PFSK-1 (cell line): ENCODE data around the gene C1orf232.

Experiments used
- FOXP2 ChIP-seq: optimal IDR thresholded peaks from 2 replicates; pipeline ENCODE3; 2011; ENCODE audit warnings: borderline replicate concordance, control low read depth, inconsistent platforms; ENCODE audit not compliant: insufficient read depth; ENCODE audit errors: extremely low read length, extremely low read depth
- POLR2AphosphoS5 ChIP-seq: IDR thresholded peaks from 2 replicates; pipeline ENCODE4 v1.6.1; 2012; ENCODE audit warnings: low read depth, mild to moderate bottlenecking, control low read depth, low read length, moderate library complexity
- SIN3A ChIP-seq: IDR thresholded peaks from 2 replicates; pipeline ENCODE4 v1.6.1; 2012; ENCODE audit warnings: mild to moderate bottlenecking, low read length, moderate library complexity, borderline replicate concordance; ENCODE audit not compliant: insufficient read depth
- TAF1 ChIP-seq: IDR thresholded peaks from 2 replicates; pipeline ENCODE4 v1.6.1; 2012; ENCODE audit warnings: low read length, control low read depth, borderline replicate concordance; ENCODE audit not compliant: insufficient read depth
- TF ChIP-seq, protein P1 (sequence below), 2 experiments: IDR thresholded peaks; 2 replicates each; pipeline versions ENCODE4 v1.6.1 to v1.8.0; 2011 to 2012; ENCODE audit warnings: low read depth in 2 of 2, low read length in 2 of 2, control low read depth in 1 of 2, inconsistent platforms in 1 of 2, mild to moderate bottlenecking in 1 of 2, moderate library complexity in 1 of 2; ENCODE audit not compliant: insufficient read depth in 1 of 2

C1orf232 gene

DNA sequence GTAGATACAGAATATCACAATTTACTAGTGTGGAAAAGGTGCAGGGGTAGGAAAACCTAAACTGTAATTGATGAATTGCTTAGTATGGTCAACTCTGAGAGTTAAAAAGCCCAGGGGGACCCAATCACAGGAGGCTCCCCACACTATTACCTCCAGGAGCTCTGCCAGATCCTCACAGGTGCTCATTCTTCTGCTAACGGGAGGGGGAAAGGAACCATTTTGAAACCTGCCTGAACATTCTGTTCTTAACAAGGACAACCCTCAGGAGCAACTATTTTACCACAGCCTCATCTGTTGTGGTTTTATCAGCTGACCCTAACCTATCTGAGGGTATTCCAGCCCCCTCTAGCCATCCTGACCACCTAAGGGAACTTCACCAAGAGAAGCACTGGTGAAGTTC, 38.1 kb downstream of the C1orf232 start:
- TF ChIP-seq SIN3A (no peak), FOXP2 (no peak), POLR2AphosphoS5 (no peak), TAF1 (no peak)
- TF ChIP-seq, protein P1, sequence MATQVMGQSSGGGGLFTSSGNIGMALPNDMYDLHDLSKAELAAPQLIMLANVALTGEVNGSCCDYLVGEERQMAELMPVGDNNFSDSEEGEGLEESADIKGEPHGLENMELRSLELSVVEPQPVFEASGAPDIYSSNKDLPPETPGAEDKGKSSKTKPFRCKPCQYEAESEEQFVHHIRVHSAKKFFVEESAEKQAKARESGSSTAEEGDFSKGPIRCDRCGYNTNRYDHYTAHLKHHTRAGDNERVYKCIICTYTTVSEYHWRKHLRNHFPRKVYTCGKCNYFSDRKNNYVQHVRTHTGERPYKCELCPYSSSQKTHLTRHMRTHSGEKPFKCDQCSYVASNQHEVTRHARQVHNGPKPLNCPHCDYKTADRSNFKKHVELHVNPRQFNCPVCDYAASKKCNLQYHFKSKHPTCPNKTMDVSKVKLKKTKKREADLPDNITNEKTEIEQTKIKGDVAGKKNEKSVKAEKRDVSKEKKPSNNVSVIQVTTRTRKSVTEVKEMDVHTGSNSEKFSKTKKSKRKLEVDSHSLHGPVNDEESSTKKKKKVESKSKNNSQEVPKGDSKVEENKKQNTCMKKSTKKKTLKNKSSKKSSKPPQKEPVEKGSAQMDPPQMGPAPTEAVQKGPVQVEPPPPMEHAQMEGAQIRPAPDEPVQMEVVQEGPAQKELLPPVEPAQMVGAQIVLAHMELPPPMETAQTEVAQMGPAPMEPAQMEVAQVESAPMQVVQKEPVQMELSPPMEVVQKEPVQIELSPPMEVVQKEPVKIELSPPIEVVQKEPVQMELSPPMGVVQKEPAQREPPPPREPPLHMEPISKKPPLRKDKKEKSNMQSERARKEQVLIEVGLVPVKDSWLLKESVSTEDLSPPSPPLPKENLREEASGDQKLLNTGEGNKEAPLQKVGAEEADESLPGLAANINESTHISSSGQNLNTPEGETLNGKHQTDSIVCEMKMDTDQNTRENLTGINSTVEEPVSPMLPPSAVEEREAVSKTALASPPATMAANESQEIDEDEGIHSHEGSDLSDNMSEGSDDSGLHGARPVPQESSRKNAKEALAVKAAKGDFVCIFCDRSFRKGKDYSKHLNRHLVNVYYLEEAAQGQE (IDR thresholded peaks at IDR 0.05; ENCODE audit: insufficient read depth in 1 of 2, low read depth in 2 of 2, low read length in 2 of 2): no peak

GRCh38 chr1:26129778-26130177, 39.0 kb downstream of the C1orf232 start:
- no peak for TF ChIP-seq POLR2AphosphoS5
- TF ChIP-seq, protein P1 (IDR thresholded peaks at IDR 0.05; ENCODE audit: insufficient read depth in 1 of 2, low read depth in 2 of 2, low read length in 2 of 2): no peak

- TF ChIP-seq, protein P1 (IDR thresholded peaks at IDR 0.05; ENCODE audit: insufficient read depth in 1 of 2, low read depth in 2 of 2, low read length in 2 of 2): no peak
- TF ChIP-seq TAF1: no peak
- TF ChIP-seq FOXP2: no peak
These were observed 41.3 kb downstream of the C1orf232 start for GRCh38 chr1:26127235-26128163.

DNA sequence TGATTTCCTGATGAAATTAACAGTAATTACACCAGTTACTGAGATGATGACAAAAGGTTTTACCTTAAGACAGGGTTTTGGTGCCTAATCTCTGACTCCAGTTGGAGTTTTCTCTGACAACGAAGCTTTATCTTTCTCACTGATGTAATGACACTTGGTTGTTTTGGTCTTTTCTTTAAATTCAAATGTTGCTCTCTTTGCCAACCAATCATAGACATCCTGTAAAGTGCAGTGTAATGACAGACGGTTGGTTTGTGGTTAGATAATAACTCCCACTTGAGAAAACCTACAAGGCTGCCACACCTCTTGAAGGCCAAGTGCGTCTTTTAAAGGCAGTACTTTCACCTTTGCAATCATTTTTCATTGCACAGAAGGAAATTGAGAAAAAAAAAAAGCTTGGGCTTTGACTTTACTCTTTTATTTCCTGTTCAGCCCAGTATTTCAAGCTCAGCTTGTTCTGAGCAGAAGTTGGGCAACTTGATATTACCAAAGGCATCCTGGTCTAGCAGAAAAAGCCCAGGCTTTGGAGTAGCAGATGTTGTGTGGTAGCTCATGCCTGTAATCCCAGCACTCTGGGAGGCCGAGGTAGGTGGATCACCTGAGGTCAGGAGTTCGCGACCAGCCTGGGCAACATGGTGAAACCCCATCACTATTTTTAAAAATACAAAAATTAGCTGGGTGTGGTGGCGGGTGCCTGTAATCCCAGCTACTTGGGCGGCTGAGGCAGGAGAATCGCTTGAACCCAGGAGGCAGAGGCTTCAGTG, 42.3 kb downstream of the C1orf232 start:
- TF ChIP-seq SIN3A: no peak
- no peak for TF ChIP-seq POLR2AphosphoS5
- no peak for TF ChIP-seq FOXP2
- TF ChIP-seq, protein P1 (IDR thresholded peaks at IDR 0.05; ENCODE audit: insufficient read depth in 1 of 2, low read depth in 2 of 2, low read length in 2 of 2): no peak
- no peak for TF ChIP-seq TAF1
